Naive thymus-derived CD8-positive, alpha-beta T cell (primary cell): ENCODE data around the gene LRRC53. TPM values are rescaled to one million over a fixed set of nuclear protein-coding genes. Genes with fewer than 3 reads are reported as not detected.

Experiments
- ATAC-seq, 2 donors: fragments of 150-1000 bp; cut with Tn5 transposase in 1 of 2; sonication (Bioruptor Pico), chemical (Tn5 transposase) in 1 of 2; 1 replicate in 1 of 2; 2 replicates in 1 of 2; pipeline ENCODE4 v1.10.0; 2021; ENCODE audit warnings: mild to moderate bottlenecking in 2 of 2, moderate library complexity in 2 of 2
- POLR2A ChIA-PET: fragments of 350-600 bp; sonication (Branson Sonifier 250); formaldehyde crosslinking; loops from one replicate; lab custom pipeline; 2021; ENCODE audit warnings: antibody characterized with exemption; lab: Charles Lee
- DNase-seq, 10 donors: peaks; one replicate each; pipeline versions ENCODE4 v3.0.0 to v3.0.0-alpha.2; 2020 to 2022
- H3K27ac Mint-ChIP-seq, 10 donors: one replicate each; pipeline ENCODE4 v1.8.0; 2020 to 2022; ENCODE audit warnings: mild to moderate bottlenecking in 10 of 10, mixed read lengths in 10 of 10, moderate library complexity in 4 of 10, inconsistent platforms in 1 of 10
- H3K27me3 Mint-ChIP-seq, 5 donors: one replicate each; pipeline ENCODE4 v1.8.0; 2021 to 2022; ENCODE audit warnings: mixed read lengths in 5 of 5
- H3K36me3 Mint-ChIP-seq, 3 donors: one replicate each; pipeline ENCODE4 v1.8.0; 2020 to 2022; ENCODE audit warnings: mixed read lengths in 3 of 3, mild to moderate bottlenecking in 2 of 3, inconsistent platforms in 1 of 3
- H3K4me1 Mint-ChIP-seq, 4 donors: one replicate each; pipeline ENCODE4 v1.8.0; 2021 to 2022; ENCODE audit warnings: mixed read lengths in 4 of 4
- H3K4me3 Mint-ChIP-seq, 10 donors: one replicate each; pipeline ENCODE4 v1.8.0; 2020 to 2022; ENCODE audit warnings: mild to moderate bottlenecking in 10 of 10, mixed read lengths in 10 of 10, moderate library complexity in 6 of 10, inconsistent platforms in 1 of 10
- H3K9me3 Mint-ChIP-seq, 9 donors: one replicate each; pipeline ENCODE4 v1.8.0; 2020 to 2022; ENCODE audit warnings: mixed read lengths in 9 of 9, mild to moderate bottlenecking in 3 of 9, inconsistent platforms in 1 of 9, moderate library complexity in 1 of 9
- polyA plus RNA-seq, 3 donors: library from polyadenylated mRNA; unstranded; fragments of 300-500 nt; fragmentation: Illumina TruSeq; gene quantifications; one replicate each; pipeline ENCODE4 v1.2.3, GENCODE V29; 2021
- total RNA-seq, 8 experiments: library from RNA in 2 of 8; stranded (reverse) in 2 of 8; gene quantifications; one replicate each; pipeline ENCODE4 v1.2.3 and lab custom pipeline; 2021 to 2026

Gene LRRC53
- total and polyA plus RNA-seq, 5 experiments from 2014 or later = not detected

DNA sequence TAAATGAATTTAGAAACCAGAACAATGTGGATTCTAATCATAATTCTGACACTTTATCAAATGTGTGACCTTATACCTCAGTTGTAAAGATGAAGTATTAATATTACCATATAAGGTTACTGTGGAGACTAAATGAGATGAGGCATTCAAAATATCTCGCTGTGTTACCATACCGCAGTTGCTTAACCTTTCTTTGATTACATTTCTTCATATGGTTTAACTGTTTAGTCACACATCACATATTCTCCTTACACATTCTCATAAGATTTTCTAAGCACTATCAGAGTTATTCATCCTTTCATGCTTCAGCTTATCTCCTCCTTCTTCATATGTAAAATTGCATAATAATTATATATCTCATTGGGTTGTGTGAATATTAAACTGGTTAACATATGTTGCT, 88.9 kb downstream of the LRRC53 start:
- DNase-seq = no peak
- H3K4me1 Mint-ChIP-seq = no peaks in the 10 kb centered on the region
- POLR2A ChIA-PET = no interaction called here
- no peak for ATAC-seq
- no peak overlapping the region for H3K4me3 Mint-ChIP-seq
- H3K36me3 Mint-ChIP-seq = no peaks in the 10 kb centered on the region
- no peak overlapping the region for H3K27ac Mint-ChIP-seq
- peaks cover 0 to 4% (median 0%) of the 10 kb centered on the region in 5 donors for H3K27me3 Mint-ChIP-seq
- no peaks in the 10 kb centered on the region for H3K9me3 Mint-ChIP-seq

DNA sequence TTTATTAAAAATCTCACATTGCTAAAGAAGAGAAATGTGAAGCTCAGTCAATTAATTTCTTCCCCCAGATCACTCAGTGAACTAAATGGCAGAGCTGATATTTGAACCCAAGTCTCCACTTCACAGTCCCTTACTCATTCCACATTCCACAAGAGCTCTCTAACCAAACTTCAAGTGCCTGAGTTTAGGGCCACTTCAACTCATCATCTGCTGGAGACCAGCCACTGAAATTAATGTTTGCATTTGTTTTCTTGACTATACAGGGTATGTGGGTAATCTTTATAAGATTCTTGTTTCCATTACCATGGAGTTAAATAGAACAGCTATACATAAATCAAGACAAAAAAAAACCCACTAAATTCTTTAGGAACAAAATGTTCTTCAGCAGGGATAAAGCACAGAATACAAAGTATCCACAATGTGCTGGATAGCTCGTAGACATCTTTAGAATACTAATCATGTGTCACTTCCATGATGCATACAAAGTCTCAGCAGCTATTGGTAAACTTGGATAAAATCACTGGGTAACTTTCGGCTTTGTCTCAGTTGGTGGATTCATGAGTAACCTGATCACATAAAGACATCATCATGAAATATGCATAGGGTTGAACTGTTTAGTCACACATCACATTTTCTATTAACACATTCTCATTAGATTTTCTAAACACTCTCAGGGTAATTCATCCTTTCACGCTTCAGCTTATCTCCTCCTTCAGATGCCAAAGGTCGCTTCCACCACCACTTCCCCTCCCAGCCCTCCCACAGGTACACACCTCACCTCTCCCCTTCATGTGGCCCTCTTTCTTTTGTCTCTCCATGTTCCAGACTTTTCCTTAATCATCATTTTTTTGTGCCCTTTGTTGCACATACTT, 89.8 kb downstream of the LRRC53 start:
- Mint-ChIP-seq H3K4me3 (no peak overlapping the region), H3K27ac (no peak overlapping the region), H3K36me3 (no peaks in the 10 kb centered on the region), H3K27me3 (peaks cover 0 to 4% (median 0%) of the 10 kb centered on the region in 5 donors), H3K4me1 (no peaks in the 10 kb centered on the region), H3K9me3 (peaks cover 0 to 2% (median 0%) of the 10 kb centered on the region in 9 donors)
- POLR2A ChIA-PET = no interaction called here
- DNase-seq (no peak), ATAC-seq (no peak)

DNA sequence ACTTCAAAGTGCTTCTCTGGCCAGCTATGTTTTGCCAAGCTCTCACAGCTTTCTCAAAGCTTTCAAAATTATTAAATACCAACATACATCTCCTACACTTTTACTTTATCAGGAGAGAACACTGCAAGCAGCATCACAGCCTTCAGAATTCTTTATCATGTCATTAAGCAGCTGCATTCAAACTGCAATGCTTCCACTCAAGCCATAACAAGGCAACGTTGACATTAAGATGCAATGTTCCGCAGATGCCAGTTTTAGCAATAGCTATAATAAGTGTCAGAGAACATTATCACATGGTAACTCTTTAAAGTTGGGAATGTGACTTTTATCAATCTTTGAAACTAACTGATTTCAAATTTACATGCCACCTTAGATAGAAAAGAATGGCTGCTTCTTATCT, 91.9 kb downstream of the LRRC53 start:
- no peak overlapping the region for H3K27ac Mint-ChIP-seq
- peaks cover 0 to 4% (median 0%) of the 10 kb centered on the region in 9 donors for H3K9me3 Mint-ChIP-seq
- DNase-seq = no peak
- H3K4me3 Mint-ChIP-seq = no peak overlapping the region
- no peak for ATAC-seq
- no peaks in the 10 kb centered on the region for H3K36me3 Mint-ChIP-seq
- peaks cover 0 to 8% (median 0%) of the 10 kb centered on the region in 5 donors for H3K27me3 Mint-ChIP-seq
- POLR2A ChIA-PET = no interaction called here
- no peaks in the 10 kb centered on the region for H3K4me1 Mint-ChIP-seq

Other genes with a start within 250 kb of the LRRC53 start
- not detected for gene ERICH3, start 161.2 kb upstream of the LRRC53 start, total RNA-seq
- not detected for gene ERICH3, start 161.2 kb upstream of the LRRC53 start, polyA plus RNA-seq
- gene CRYZ, start 220.4 kb upstream of the LRRC53 start, total RNA-seq = 10 to 100 TPM; 18.2 to 19.1 TPM
- 10 to 100 TPM; 31.4 to 42.1 (median 35.5) TPM for gene CRYZ, start 220.4 kb upstream of the LRRC53 start, polyA plus RNA-seq
- 10 to 100 TPM; 20.9 to 22.5 TPM for gene TYW3, start 220.5 kb upstream of the LRRC53 start, total RNA-seq
- 10 to 100 TPM in 2 of 3 donors, 1 to 10 TPM in 1; 8.1 to 12.7 (median 11.6) TPM for gene TYW3, start 220.5 kb upstream of the LRRC53 start, polyA plus RNA-seq